WERI-Rb-1 (cell line): Measurements from ENCODE around the gene G0S2.
"Not testable (repeated sequence)": the region's sequence is repeated elsewhere in the genome, so short reads cannot be mapped to it uniquely, and the experiment has no call there.

Experiments used
- DNase-seq: peaks from one replicate; pipeline ENCODE4 v3.0.0-alpha.2; 2020
- H3K27ac ChIP-seq: fragments of 250-450 bp; sonication (Bioruptor Pico); 2 replicates; pipeline ENCODE4 v1.5.1; 2020; ENCODE audit warnings: mild to moderate bottlenecking, moderate library complexity
- H3K27me3 ChIP-seq: fragments of 250-450 bp; sonication (Bioruptor Pico); 2 replicates; pipeline ENCODE4 v1.5.1; 2021; ENCODE audit warnings: mild to moderate bottlenecking, low read depth, moderate library complexity; ENCODE audit not compliant: insufficient read depth, severe bottlenecking
- H3K36me3 ChIP-seq: fragments of 250-450 bp; sonication (Bioruptor Pico); 2 replicates; pipeline ENCODE4 v1.5.1; 2020; ENCODE audit warnings: mild to moderate bottlenecking, moderate library complexity
- H3K4me3 ChIP-seq: 2 replicates; pipeline ENCODE4 v1.5.1; 2011; ENCODE audit warnings: low read depth, mild to moderate bottlenecking, control low read depth, low read length
- H3K9me3 ChIP-seq: fragments of 250-450 bp; sonication (Bioruptor Pico); 2 replicates; pipeline ENCODE4 v1.5.1; 2021; ENCODE audit warnings: mild to moderate bottlenecking, moderate library complexity; ENCODE audit not compliant: severe bottlenecking
- TF ChIP-seq, protein P1 (sequence below): IDR thresholded peaks from 2 replicates; pipeline ENCODE4 v1.5.1; 2011; ENCODE audit warnings: low read depth, mild to moderate bottlenecking, control low read depth, inconsistent platforms, low read length

The G0S2 gene

DNA sequence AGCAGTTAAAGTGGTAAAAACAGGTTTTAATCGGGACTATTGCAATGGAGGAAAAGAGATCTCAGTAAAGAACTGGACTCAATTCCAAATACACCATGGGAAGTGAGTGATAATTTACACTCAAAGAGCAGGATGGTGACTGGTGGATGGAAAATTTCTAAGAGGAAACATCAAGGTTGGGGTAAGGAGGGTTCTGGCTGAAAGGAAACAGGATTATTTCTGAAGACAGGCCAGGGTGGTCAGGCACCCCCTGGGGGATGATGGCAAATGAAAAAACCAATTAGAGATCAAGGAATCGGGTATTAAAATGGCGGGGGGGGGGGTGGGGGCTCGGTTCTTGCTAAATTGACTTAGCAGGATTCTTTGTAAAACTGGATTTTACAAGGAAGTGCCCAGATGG is 17.1 kb downstream of the G0S2 start:
- Histone ChIP-seq H3K36me3 (no peaks in the 10 kb centered on the region), H3K27ac (no peak overlapping the region), H3K4me3 (no peak overlapping the region), H3K27me3 (peaks cover 55% of the 10 kb centered on the region), H3K9me3 (no peaks in the 10 kb centered on the region)
- TF ChIP-seq, protein P1, sequence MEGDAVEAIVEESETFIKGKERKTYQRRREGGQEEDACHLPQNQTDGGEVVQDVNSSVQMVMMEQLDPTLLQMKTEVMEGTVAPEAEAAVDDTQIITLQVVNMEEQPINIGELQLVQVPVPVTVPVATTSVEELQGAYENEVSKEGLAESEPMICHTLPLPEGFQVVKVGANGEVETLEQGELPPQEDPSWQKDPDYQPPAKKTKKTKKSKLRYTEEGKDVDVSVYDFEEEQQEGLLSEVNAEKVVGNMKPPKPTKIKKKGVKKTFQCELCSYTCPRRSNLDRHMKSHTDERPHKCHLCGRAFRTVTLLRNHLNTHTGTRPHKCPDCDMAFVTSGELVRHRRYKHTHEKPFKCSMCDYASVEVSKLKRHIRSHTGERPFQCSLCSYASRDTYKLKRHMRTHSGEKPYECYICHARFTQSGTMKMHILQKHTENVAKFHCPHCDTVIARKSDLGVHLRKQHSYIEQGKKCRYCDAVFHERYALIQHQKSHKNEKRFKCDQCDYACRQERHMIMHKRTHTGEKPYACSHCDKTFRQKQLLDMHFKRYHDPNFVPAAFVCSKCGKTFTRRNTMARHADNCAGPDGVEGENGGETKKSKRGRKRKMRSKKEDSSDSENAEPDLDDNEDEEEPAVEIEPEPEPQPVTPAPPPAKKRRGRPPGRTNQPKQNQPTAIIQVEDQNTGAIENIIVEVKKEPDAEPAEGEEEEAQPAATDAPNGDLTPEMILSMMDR = no peak
- no peak for DNase-seq

DNA sequence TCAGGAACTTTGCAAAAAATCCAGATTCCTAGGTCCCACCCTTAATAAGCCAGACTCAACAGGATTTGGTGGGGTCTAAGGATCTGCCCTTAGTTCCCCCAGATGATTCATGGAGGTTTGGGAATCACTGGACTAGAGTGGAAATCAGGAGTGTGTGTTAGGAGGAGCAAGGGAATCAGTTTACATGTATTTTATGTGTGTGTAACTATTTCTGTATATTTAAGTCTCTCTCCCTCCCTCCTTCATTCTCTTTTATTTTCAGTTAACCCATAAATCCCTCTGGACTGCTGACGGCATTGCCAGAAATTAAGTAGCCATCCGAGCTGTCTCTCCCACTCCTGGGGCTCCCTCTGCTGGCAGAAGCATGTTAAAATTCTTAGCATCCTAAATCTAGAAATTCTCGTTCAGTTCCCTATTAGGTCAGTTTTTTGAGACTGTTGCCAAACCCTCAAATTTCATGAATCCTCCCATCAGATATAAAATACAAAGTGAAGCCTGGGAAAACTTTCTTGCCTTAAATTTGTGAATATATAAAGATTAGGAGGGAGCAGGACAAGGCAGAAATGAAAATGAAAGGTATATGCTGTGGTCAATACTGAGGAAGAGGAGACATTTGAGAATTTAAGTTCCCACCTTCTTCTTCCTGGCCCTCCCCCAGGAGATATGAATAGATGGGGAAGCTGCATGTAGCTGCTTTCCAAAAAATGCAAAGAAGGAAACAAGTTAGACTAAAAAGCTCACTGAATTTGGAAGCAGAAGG is 17.7 kb downstream of the G0S2 start:
- H3K9me3 ChIP-seq = no peaks in the 10 kb centered on the region
- DNase-seq = peak; percentile 62
- no peak overlapping the region for H3K4me3 ChIP-seq
- H3K27ac ChIP-seq = no peak overlapping the region
- no peaks in the 10 kb centered on the region for H3K36me3 ChIP-seq
- TF ChIP-seq, protein P1 = peak; percentile 64
- peaks cover 50% of the 10 kb centered on the region for H3K27me3 ChIP-seq

DNA sequence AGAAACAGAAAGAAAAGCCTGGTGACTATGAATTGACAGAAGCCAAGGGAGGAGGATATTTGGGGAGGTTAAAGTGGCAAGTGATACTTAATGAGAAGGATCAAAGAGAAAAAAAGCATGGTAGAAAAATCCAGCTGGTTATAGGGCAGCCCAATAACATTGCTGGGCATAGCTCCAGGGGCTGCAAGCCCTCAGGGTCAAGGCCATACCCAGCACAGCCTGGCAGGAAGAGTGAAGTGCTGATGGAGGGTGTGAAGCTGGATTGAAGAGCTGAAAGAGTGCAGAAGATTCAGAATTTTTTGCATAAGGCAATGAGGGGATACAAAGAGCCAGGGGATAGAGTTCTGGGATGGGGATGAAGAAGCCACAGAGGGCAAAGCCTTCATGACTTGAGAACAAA is 21.5 kb downstream of the G0S2 start:
- Histone ChIP-seq H3K9me3 (no peaks in the 10 kb centered on the region), H3K36me3 (no peaks in the 10 kb centered on the region), H3K4me3 (no peak overlapping the region), H3K27me3 (peaks cover 62% of the 10 kb centered on the region), H3K27ac (no peak overlapping the region)
- DNase-seq = no peak
- TF ChIP-seq, protein P1 = no peak

DNA sequence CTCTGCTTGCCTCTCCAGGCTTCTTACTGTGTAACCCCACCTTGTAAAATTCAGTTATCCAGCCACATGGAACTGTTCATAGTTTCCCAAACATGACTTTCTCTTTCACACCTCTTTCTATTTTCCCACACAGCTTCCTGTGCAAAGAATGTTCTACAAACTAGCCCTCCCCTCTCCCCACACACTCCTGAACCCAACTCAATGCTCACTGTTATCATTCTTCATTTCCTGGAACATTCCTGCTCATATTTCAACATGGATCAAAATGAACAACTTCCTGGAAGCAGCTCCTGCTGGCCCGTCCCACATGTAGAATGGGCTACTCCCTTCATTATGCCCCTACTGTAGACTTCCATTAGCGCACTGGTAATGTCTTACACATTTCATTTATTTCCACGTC is 21.9 kb downstream of the G0S2 start:
- no peak for DNase-seq
- Histone ChIP-seq H3K36me3 (no peaks in the 10 kb centered on the region), H3K27me3 (peaks cover 61% of the 10 kb centered on the region), H3K27ac (no peak overlapping the region), H3K9me3 (no peaks in the 10 kb centered on the region), H3K4me3 (no peak overlapping the region)
- TF ChIP-seq, protein P1 = no peak

DNA sequence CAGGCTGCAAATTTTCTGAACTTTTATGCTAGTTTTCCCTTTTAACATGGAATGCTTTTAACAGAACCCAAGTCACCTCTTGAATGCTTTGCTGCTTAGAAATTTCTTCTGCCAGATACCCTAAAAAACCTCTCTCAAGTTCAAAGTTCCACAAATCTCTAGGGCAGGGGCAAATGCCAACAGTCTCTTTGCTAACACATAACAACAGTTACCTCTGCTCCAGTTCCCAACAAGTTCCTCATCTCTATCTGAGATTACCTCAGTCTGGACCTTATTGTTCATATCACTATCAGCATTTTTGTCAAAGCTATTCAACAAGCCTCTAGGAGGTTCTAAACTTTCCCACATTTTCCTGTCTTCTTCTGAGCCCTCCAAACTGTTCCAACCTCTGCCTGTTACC is 25.5 kb downstream of the G0S2 start:
- H3K4me3 ChIP-seq, H3K27ac ChIP-seq, H3K36me3 ChIP-seq, DNase-seq, H3K9me3 ChIP-seq: not testable (repeated sequence)
- H3K27me3 ChIP-seq = peaks cover 63% of the 10 kb centered on the region

DNA sequence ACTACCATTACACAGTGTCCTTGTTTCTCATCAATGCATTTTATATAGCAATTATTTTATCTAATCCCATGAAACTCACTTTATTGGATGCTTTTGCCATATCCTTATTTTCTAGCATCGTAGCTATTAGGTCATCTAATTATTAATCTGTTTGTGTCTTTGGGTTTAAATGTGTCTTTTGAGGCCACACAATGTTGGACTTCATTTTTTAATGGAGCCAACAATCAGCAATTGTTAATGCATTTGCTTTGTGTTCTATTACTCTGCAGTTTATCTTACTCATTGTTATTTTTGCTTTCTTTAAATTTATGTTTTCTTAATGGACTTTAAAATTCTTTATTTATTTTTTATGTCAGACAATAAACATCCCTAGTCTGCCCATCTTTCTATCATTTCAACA is 27.6 kb downstream of the G0S2 start:
- TF ChIP-seq, protein P1 = no peak
- Histone ChIP-seq H3K27me3 (peaks cover 61% of the 10 kb centered on the region), H3K4me3 (no peak overlapping the region)

More for the DNA sequence above, 27.6 kb downstream of the G0S2 start:
- no peak for DNase-seq
- Histone ChIP-seq H3K27ac (no peak overlapping the region), H3K9me3 (no peaks in the 10 kb centered on the region), H3K36me3 (no peaks in the 10 kb centered on the region)
